HepG2 (cell line): ENCODE results near the gene PIK3CA. TPM values are rescaled to one million over a fixed set of nuclear protein-coding genes. Genes with fewer than 3 reads are reported as not detected.

Experiments
- CBX1 ChIP-seq: IDR thresholded peaks from one replicate; pipeline ENCODE4 v1.6.1; 2016; ENCODE audit warnings: antibody characterized with exemption, low read depth
- CBX2 ChIP-seq, 2 experiments: fragments of 200-600 bp in 1 of 2; sonication (generic); formaldehyde crosslinking in 1 of 2; IDR thresholded peaks; 2 replicates each; pipeline versions ENCODE4 v1.7.0 to v1.8.1; 2018 to 2022; ENCODE audit warnings: low read depth in 2 of 2, low read length in 1 of 2, mild to moderate bottlenecking in 1 of 2, missing genetic modification reagents in 1 of 2
- ELF4 ChIP-seq: sonication (generic); formaldehyde crosslinking; IDR thresholded peaks from 2 replicates; pipeline ENCODE4 v1.5.0; 2020; ENCODE audit warnings: missing genetic modification reagents, mild to moderate bottlenecking, moderate library complexity, borderline replicate concordance
- IRF9 ChIP-seq: sonication (generic); formaldehyde crosslinking; IDR thresholded peaks from 2 replicates; pipeline ENCODE4 v1.8.0; 2022; ENCODE audit warnings: missing genetic modification reagents, mild to moderate bottlenecking, borderline replicate concordance
- ISL2 ChIP-seq: sonication (generic); formaldehyde crosslinking; IDR thresholded peaks from 2 replicates; pipeline ENCODE4 v1.5.0; 2020; ENCODE audit warnings: missing genetic modification reagents
- KLF9 ChIP-seq: IDR thresholded peaks from 2 replicates; pipeline ENCODE4 v1.6.1; 2016; ENCODE audit warnings: low read depth
- MAF1 ChIP-seq: sonication (generic); formaldehyde crosslinking; IDR thresholded peaks from 2 replicates; pipeline ENCODE4 v1.5.0; 2020; ENCODE audit warnings: missing genetic modification reagents, borderline replicate concordance
- MTF1 ChIP-seq: sonication (generic); formaldehyde crosslinking; IDR thresholded peaks from 2 replicates; pipeline ENCODE4 v1.5.0; 2020; ENCODE audit warnings: missing genetic modification reagents
- PCBP2 ChIP-seq: fragments of 200-400 bp; formaldehyde crosslinking; optimal IDR thresholded peaks from 2 replicates; pipeline ENCODE3; 2018; ENCODE audit warnings: low read length, low read depth; ENCODE audit not compliant: poor library complexity, severe bottlenecking
- RFX5 ChIP-seq: IDR thresholded peaks from 2 replicates; pipeline ENCODE4 v1.6.1; 2011; ENCODE audit warnings: low read depth, low read length, improper control_type of control experiment
- SMARCC2 ChIP-seq: fragments of 450-650 bp; IDR thresholded peaks from 2 replicates; pipeline ENCODE4 v1.6.1; 2017; ENCODE audit warnings: antibody characterized with exemption, mild to moderate bottlenecking
- SMARCE1 ChIP-seq: fragments of 450-650 bp; IDR thresholded peaks from 2 replicates; pipeline ENCODE4 v1.6.1; 2017; ENCODE audit warnings: borderline replicate concordance
- TAF15 ChIP-seq: fragments of 200-400 bp; formaldehyde crosslinking; IDR thresholded peaks from one replicate; pipeline ENCODE4 v1.6.1; 2018; ENCODE audit warnings: mild to moderate bottlenecking, low read depth, low read length; ENCODE audit not compliant: poor library complexity, severe bottlenecking
- ZFP37 ChIP-seq: sonication (generic); formaldehyde crosslinking; IDR thresholded peaks from 2 replicates; pipeline ENCODE4 v1.4.0; 2020; ENCODE audit warnings: missing genetic modification reagents, borderline replicate concordance
- ZNF34 ChIP-seq: sonication (generic); formaldehyde crosslinking; IDR thresholded peaks from 2 replicates; pipeline ENCODE4 v1.4.0; 2020; ENCODE audit warnings: mild to moderate bottlenecking, missing genetic modification reagents, borderline replicate concordance
- polyA plus RNA-seq, 8 experiments: library from polyadenylated mRNA; depleted of rRNA in 3 of 8; stranded (reverse) in 7 of 8; unstranded in 1 of 8; fragments of >200 nt; fragmentation: Illumina TruSeq in 4 of 8; extraction: Trizol in 4 of 8; gene quantifications; 2 replicates each; pipeline versions ENCODE4 v1.2.1 to v1.2.3, GENCODE V29; 2011 to 2016; ENCODE audit warnings: low read depth in 4 of 8, missing spikeins in 1 of 8, mixed read lengths in 1 of 8; ENCODE audit not compliant: insufficient read depth in 1 of 8
- total RNA-seq, 5 experiments: library from RNA; depleted of rRNA; stranded (reverse); fragments of >200 nt; fragmentation: Illumina TruSeq; extraction: Trizol; gene quantifications; 2 replicates each; pipeline ENCODE4 v1.2.3, GENCODE V29; 2016; ENCODE audit warnings: low read depth in 1 of 5
- TF ChIP-seq, protein P1 (sequence below): IDR thresholded peaks from 2 replicates; pipeline ENCODE4 v1.6.1; 2016; ENCODE audit warnings: low read depth, borderline replicate concordance
- TF ChIP-seq, protein P2 (sequence below): sonication (generic); formaldehyde crosslinking; IDR thresholded peaks from 2 replicates; pipeline ENCODE4 v1.4.0; 2020; ENCODE audit warnings: missing genetic modification reagents
- TF ChIP-seq, protein P3 (sequence below): sonication (generic); formaldehyde crosslinking; IDR thresholded peaks from 2 replicates; pipeline ENCODE4 v1.4.0; 2020; ENCODE audit warnings: mild to moderate bottlenecking, missing genetic modification reagents

The PIK3CA gene
- total and polyA plus RNA-seq, 2 of the 13 experiments (the other 11 are each of a cell fraction or from before 2014, with no cell fraction given): 5.7 to 11.4 TPM

GRCh38 chr3:179260949-179261765 lies 113.0 kb downstream of the PIK3CA start (continued):
- TF ChIP-seq TAF15: peak; percentile 49
- no peak for TF ChIP-seq PCBP2
- TF ChIP-seq, protein P1, sequence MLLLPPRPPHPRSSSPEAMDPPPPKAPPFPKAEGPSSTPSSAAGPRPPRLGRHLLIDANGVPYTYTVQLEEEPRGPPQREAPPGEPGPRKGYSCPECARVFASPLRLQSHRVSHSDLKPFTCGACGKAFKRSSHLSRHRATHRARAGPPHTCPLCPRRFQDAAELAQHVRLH (CRISPR knock-in tag): no peak
- no peak for TF ChIP-seq CBX2 (IDR thresholded peaks at IDR 0.05; ENCODE audit: low read depth, low read length)
- no peak for TF ChIP-seq CBX2 (CRISPR knock-in tag; IDR thresholded peaks at IDR 0.05; ENCODE audit: low read depth)
- no peak for TF ChIP-seq MAF1
- TF ChIP-seq, protein P2, sequence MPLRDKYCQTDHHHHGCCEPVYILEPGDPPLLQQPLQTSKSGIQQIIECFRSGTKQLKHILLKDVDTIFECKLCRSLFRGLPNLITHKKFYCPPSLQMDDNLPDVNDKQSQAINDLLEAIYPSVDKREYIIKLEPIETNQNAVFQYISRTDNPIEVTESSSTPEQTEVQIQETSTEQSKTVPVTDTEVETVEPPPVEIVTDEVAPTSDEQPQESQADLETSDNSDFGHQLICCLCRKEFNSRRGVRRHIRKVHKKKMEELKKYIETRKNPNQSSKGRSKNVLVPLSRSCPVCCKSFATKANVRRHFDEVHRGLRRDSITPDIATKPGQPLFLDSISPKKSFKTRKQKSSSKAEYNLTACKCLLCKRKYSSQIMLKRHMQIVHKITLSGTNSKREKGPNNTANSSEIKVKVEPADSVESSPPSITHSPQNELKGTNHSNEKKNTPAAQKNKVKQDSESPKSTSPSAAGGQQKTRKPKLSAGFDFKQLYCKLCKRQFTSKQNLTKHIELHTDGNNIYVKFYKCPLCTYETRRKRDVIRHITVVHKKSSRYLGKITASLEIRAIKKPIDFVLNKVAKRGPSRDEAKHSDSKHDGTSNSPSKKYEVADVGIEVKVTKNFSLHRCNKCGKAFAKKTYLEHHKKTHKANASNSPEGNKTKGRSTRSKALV (CRISPR knock-in tag): no peak
- TF ChIP-seq, protein P3, sequence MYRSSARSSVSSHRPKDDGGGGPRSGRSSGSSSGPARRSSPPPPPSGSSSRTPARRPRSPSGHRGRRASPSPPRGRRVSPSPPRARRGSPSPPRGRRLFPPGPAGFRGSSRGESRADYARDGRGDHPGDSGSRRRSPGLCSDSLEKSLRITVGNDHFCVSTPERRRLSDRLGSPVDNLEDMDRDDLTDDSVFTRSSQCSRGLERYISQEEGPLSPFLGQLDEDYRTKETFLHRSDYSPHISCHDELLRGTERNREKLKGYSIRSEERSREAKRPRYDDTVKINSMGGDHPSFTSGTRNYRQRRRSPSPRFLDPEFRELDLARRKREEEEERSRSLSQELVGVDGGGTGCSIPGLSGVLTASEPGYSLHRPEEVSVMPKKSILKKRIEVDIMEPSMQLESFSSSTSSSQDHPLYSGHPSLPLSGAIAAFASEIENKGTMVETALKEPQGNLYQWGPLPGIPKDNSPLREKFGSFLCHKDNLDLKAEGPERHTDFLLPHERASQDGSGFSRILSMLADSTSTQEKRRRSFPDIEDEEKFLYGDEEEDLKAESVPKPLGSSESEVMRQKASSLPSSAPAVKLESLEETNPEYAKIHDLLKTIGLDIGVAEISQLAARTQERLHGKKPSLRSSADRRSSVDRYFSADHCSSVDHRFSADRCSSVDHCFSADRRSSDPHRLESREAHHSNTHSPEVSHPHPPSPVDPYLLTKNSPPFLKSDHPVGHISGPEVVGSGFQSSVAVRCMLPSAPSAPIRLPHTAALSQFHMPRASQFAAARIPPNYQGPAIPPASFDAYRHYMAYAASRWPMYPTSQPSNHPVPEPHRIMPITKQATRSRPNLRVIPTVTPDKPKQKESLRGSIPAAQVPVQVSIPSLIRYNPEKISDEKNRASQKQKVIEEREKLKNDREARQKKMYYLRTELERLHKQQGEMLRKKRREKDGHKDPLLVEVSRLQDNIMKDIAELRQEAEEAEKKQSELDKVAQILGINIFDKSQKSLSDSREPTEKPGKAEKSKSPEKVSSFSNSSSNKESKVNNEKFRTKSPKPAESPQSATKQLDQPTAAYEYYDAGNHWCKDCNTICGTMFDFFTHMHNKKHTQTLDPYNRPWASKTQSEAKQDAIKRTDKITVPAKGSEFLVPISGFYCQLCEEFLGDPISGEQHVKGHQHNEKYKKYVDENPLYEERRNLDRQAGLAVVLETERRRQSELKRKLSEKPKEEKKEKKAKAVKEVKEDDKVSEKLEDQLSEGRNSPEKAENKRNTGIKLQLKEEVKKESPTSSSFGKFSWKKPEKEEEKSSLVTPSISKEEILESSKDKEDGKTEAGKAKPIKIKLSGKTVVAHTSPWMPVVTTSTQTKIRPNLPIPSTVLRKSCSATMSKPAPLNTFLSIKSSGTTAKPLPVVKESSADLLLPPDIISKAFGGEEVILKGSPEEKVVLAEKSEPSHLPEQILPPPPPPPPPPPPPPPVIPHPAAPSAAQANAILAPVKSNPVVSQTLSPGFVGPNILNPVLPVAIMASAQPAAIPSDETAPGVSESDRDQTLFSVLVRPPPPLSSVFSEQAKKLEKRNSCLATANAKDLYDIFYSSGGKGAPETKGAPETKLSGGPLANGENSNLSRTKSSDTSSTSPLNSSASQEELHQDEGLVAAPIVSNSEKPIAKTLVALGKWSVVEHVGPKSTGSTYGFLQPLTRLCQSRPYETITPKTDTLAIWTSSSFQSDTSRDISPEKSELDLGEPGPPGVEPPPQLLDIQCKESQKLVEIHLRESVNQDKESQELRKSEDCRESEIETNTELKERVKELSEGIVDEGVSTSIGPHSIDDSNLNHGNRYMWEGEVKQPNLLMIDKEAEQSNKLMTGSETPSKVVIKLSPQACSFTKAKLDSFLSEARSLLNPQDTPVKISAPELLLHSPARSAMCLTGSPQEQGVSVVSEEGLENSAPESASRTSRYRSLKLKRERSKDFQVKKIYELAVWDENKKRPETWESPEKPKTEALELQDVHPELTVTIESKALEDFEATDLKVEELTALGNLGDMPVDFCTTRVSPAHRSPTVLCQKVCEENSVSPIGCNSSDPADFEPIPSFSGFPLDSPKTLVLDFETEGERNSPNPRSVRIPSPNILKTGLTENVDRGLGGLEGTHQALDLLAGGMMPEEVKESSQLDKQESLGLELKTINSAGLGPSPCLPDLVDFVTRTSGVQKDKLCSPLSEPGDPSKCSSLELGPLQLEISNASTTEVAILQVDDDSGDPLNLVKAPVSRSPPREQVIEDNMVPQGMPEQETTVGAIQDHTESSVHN (CRISPR knock-in tag): no peak
- no peak for TF ChIP-seq ELF4 (CRISPR knock-in tag)
- no peak for TF ChIP-seq ZNF34 (CRISPR knock-in tag)
- TF ChIP-seq MTF1: no peak
- TF ChIP-seq ZFP37 (CRISPR knock-in tag): no peak
- TF ChIP-seq ISL2: no peak
- TF ChIP-seq SMARCC2: no peak
- no peak for TF ChIP-seq KLF9 (CRISPR knock-in tag)
- no peak for TF ChIP-seq SMARCE1
- peak; percentile 41; the same call in 1 of the 2 replicates for TF ChIP-seq IRF9 (CRISPR knock-in tag)
- no peak for TF ChIP-seq RFX5
- TF ChIP-seq CBX1: no peak
